ENCODE measurements around the gene HLCS.

Gene HLCS

DNA sequence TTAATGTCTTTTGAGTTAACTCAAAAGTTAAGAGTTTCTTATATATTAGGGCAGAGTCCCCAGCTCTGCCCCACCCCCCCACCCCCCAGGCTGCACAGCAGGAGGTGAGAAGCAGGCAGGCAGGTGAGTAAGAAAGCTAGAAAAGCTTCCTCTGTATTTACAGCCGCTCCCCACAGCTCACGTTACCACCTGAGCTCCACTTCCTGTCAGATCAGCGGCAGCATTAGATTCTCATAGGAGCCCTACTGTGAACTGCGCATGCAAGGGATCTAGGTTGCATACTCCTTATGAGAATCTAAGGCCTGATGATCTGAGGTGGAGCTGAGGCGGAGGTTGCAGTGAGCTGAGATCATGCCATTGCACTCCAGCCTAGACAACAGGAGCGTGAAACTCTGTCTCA is 185.6 kb downstream of the HLCS start:
- DNase-seq (ENCODE audit: low read depth in 3 of 3): no peak

DNA sequence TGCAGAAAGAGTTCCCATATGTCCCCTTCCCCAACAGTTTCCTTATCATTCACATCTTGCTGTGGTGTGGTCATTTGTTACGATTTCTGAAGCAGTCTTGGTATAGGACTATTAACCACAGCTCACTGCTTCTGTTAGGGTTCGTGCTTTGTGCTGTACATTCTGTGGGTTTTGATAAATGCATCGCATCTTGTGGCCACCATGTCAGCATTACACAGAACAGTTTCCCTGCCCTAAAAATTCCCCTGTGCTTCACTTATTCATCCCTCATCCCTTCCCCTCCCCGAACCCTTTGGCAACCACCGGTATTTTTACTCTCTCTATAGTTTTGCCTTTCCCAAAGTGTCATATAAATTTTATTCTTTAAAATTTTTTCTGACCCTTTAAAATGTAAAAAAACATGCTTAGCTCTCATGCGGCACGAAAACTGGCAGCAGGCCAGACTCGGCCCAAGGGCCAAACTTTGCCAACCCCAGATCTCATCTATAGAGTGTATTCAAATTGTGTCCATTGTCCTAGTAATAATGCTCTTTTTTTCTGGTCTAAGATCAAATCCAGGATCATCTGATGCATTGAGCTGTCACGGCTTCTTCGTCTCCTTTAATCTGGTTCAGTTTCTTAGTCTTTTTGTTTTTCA is 189.4 kb downstream of the HLCS start:
- no peak for DNase-seq (ENCODE audit: low read depth in 3 of 3)

DNA sequence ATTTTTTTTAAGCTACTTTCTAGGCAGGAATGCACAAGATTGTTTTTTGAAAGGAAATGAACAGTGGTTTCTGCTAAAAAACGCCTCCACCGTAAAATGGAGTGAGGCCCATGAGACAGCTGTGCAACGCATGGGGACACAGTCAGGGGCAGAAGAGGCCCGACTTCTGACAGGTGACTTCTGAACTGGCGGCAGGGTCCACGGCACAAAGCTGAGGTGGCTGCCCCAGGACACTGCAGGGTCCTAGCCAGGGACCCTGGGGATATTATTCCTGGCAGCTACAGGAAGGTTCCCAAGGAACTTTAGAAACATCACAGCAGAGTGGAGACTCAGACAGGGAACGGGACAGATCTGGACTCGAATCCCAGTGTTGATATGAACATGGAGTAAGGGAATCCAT is 192.5 kb downstream of the HLCS start:
- no peak for DNase-seq (ENCODE audit: low read depth in 3 of 3)

DNA sequence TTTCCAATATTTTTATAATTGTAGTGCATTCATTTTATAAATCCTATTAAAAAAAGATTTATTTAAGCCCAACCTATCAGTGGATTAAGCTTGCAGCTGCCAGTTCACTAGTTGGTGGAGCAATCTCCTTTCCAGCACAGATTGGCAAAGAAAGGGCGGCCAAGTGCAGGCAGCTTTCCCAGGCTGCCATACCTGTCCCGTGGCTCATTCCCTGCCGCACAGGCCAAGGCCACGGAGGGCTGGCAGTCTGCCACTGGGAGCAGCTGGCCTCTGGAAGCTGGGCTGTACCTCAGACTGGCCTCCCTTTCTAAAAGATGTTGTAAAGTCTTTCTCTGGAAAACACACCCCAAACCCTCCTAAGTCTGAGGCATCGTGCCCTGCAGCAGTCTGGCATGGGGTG is 193.4 kb downstream of the HLCS start:
- no peak for DNase-seq (ENCODE audit: low read depth in 3 of 3)

DNA sequence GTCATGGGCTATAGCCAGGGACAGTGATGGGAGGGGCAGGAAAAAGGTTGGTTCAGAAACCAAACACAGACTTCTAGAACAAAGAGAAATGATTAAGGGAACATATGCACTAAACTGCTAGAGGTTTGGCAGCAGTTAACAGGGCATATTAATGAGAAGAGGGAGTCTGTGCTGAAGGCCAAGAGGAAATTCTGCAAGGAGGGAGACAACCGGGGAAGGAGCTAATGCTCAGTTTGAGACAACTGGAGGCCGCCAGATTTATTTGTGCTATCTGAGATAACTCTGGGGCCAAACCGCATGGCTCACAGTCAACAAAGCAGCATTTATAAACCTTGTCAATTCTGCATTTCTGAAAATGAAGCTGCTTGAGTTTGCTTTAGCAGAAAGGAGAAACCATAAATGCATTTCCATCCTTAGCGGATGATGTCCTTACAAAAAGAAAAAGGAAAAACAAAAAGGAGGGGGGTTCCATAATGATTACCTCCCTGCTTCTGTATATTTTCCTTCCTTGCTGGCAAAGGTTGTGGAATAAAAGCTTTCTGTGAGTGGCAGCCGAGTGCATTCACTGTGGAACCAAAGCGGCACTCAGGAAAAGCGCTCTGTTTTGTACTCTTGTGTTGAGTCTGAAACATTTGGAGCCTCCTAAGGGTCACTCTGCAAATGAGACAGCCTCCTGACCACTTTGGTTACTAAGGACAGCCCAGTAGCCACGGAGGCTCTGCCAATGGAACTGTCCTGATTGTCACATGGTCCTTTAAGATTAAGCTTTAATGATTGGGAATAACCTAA is 197.2 kb downstream of the HLCS start:
- DNase-seq (ENCODE audit: low read depth in 3 of 3): no peak

DNA sequence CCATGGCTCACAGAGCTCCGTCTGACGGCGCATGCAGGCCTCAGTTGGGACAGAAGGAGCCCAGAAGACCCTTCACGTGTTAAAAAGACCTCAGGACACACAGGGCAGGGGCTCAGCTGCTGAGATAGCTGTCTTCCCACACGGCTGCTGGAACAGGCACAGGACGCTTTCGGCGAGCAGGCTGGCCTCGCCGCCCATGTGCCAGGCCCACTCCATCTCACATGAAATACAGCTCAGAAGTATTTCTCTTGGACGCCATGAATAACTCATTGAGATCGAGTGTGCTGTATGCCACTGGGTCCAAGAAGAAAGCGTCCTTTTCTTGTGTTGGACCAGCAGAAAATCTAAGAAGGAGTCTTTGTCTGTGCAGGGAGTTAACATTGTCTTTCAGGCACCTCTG is 198.0 kb downstream of the HLCS start:
- no peak for DNase-seq (ENCODE audit: low read depth in 3 of 3)

DNA sequence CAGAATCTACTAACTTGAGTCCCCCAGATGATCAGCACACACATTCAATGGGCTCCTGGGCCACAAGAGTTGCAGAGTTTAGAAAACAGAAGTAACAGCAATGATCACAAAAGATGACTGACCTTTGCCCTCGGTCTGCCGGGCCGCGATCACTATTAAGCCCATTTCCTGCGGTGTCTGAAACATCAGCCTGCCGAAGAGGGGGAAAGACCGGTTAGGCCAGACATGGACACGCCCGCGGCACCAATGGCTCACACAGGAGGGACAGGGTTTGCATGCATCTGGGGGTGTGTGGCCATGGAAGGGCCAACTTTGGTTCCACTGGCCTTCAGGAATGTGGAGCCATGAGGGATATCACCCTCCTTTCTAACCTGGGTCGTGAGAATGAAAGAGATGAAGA is 199.4 kb downstream of the HLCS start:
- DNase-seq (ENCODE audit: low read depth in 3 of 3): no peak

DNA sequence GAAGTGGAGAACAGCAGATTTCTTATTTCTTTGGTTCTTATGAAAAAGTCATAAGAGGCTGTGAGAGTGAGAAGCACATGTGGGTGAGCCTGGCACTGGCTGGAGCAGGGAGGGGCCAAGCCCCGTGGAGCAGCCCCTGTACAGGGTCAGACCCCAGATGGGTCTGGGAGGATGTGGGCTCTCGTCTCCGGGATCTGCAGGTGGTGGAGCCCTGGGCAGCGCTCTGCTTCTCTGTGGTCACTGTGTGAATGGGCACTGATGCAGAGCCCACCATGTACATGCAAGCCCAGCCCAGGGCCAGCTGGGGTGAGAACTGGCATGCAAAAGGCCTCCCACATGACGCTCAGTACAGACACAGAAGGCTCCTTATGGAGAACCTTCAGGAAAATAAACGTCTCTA is 200.0 kb downstream of the HLCS start:
- DNase-seq (ENCODE audit: low read depth in 3 of 3): no peak

DNA sequence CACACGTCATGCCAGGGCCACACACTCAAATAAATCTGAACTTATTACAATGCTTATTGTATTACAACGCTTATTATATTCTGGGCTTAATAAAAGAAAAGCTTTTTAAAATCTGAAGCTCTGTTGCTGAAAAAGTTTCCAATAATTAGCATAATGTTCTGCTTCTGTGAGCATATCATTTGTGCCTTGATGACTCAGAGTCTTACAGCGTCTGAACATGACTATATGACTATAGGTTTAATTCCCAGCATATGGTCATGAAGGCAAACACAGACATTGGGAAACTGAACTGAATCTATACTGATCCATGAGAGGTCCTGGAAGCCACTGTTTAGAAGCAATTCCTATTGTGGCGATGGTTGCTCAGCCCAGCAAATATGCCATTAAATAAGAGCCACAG is 201.2 kb downstream of the HLCS start:
- no peak for DNase-seq (ENCODE audit: low read depth in 3 of 3)

DNA sequence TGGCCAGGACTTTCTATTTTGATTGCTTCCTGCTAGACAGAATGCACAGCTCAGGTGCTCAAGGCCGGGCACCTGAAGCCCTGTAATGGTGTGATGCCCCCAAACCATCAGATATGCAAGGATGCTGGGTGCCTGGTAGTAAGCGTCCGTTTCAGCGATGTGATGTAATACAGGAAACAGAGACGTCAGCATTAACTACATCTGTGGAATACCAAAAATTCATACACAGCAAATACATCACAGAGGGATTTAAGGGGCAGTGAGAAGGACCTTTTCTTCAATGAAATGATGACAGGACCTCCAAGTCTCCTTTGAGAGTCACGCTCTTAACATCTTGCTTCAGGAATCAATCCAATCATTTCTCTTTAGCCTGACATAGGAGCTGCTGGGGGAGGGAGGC is 203.2 kb downstream of the HLCS start:
- DNase-seq (ENCODE audit: low read depth in 3 of 3): no peak

DNA sequence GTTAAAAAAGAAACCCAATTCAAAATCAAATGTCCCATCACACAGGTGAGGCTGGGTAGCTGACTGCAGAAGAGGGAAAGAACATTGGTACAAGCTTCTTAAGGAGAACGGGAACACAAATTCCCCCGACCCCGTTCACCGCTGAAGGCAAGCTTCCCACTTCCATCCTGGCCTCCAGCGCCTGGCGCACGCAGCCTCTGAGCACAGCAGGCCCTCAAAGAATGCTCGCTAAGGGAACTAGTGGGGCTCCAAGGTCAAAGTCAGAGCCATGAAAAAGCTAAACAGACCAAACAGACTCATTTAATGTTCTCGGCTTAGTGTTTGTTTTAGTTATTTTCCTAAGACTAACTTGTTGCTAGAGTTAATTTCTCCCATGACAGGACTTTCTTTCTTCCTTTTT is 203.8 kb downstream of the HLCS start:
- DNase-seq (ENCODE audit: low read depth in 3 of 3): no peak

DNA sequence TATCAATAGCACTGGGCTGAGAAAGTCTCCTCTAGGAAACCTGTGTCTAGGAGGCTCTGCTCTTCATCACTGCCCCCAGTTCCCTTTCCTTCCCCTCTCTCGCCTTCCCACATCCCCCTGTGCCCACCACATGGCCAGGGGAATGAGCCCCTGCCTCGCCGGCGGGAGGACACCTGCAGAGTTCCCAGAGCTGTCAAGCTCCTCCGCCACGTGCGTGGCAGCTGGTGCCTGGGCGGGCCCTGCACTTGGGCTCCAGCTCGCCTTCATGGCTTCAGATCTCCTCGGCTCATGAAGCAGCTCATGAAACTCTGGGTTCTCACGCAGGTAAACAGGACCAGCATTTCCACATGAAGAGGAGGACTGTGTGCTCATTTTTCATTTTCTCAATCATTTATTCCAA is 204.8 kb downstream of the HLCS start:
- no peak for DNase-seq (ENCODE audit: low read depth in 3 of 3)

DNA sequence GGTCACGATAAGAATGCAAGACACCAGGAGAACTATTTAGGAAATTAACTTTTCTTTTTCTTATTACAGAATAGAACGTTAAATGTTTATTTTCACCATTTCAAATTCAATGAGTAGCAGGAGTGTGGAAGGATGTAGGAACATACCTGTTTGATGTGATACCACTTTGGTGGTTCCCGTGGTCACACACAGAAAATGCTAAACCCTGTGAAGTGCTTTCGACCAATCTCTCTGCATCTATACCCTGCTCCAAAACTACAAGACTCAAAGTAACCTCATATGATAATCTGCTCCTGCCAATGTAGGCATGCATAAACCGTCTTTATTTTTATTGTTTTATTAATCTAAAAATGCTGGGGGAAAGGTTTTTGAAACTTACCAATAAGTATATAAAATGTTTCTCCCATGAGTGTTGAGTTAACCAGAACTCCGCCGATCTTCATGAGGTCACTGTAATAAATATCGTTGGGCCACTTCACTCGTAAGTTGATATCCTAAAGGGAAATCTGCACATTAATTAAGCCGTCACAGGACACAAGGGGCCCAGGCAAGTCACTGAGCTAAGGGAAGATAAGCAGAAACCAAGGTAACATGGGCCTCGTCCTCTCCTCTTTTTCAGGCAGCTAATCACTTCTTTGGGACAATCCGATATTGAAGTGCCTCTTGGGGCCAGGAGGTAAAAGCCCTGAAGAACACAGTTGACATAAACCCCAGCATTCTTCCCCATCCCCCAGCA is 207.0 kb downstream of the HLCS start:
- no peak for DNase-seq (ENCODE audit: low read depth in 3 of 3)

DNA sequence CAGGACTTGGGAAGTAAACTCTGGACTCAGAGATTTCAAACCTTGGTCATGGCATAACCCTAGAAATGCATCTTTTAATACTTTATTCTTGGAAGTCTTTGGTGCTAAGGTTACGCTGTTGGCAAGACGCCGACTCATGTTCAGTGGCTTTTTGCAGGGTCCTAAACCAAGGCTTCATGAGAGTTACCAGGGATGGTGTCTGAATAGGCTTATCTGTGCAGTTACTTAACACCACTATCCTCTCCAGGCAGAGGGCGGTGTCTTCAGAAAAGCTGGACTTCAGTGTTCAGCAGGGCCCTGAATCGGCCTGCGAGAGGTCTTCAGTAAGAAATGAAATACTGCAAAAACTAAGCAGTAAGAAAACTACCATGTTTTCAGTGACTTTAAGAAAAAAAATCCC is 209.3 kb downstream of the HLCS start:
- DNase-seq (ENCODE audit: low read depth in 3 of 3): no peak

DNA sequence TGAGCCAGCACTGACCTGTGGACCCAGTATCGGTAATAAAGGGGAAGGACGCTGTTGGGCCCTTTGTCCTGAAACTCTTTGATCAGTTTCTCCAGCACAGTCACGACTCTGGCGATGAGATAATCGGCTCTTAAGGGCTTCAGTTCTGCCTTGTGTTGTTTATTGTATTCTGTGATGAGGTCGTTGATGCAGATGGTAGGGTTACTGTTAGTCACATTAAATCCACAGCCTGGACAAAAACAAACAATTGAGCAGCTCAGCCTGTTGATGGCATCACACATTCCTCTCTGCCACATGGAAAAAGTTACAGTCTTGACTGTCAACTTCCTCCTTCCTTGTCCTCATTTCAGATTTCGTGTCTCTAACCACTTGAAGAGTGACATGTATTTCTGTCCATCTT is 209.9 kb downstream of the HLCS start:
- no peak for DNase-seq (ENCODE audit: low read depth in 3 of 3)

DNA sequence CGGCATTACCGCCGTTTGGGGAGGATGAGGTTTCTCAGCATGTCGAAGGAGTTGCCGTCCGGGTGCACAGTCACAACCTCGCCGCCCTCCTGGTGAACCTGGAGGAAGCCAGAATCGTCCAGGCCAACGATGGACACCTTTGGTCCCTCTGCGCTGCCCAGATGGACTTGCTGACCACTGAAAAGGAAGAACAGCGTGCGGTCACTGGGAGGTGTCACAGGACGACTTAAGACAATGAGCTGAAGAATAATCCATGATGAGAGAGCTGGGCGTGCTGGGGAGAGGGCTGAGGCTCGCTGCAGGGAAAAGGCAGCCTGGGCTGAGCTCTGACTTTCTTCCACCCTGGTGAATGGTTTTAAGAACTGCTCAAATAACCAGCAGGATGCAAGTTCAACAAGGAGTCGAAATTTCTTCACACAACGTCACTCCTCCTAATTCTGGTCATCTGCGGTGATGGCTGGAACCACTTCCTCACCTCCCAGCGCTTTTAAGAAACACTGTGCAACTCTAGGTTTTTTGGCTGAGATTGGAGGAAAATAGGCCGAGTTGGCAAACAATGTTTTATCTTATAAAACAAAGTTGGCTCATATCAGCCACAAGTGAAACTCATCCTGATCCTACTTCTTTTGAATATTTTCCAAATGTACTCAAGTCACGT is 212.1 kb downstream of the HLCS start:
- no peak for DNase-seq (ENCODE audit: low read depth in 3 of 3)

DNA sequence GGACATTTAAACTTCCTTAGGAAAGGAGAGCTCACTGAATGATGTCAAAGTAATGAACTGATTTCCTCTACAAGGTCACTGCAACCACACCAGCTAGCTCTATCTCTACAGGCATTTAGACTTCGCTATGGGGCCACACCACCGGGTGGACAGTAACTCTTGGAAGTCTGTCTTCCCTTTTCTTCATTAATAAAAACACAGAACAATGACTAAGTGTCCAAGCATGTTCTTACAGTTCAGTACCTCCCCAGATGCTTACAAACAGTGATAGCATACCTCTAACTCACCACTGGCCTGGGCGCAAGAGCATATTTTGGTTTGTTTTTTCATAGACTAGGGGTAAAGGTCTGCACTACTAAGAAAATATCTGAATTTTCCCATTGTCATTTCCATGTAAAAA is 212.9 kb downstream of the HLCS start:
- no peak for DNase-seq (ENCODE audit: low read depth in 3 of 3)

DNA sequence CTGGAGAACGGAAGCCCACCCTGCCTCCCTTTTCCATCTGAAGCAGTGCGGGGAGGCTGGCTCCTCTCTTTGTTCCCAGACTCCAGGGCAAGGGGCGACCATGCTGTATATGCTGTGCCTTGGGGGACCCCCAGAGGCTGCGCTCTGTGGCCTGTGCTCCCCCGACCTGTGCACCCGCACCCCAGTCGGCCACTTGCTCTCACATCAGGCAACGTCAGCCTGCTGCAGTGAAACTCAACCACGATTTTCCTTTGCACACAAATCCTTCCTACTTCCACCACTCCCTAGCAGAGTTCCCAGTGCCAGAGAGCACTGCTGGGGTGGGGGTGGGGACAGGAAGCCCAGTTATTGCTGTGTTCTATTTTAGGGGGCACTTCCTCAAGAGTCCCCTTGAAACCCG is 215.1 kb downstream of the HLCS start:
- no peak for DNase-seq (ENCODE audit: low read depth in 3 of 3)

DNA sequence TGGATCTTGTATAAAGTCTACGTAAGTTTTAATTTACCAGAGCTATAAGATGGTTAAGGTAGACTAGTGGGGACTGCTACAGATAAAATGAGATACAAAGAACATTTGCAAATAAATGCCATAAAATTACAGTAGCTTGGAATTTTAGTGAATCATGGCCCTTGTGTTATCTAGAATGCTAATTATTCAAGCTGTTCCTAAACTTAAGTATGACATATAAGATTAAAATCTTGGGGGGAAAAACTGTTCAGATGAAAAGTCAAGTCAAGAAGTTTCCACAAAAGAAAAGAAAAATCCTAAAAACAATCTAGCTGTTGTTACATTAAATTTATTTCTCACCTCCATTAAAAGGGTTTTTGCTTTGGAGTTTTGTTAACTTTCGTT is 215.9 kb downstream of the HLCS start:
- no peak for DNase-seq (ENCODE audit: low read depth in 3 of 3)

DNA sequence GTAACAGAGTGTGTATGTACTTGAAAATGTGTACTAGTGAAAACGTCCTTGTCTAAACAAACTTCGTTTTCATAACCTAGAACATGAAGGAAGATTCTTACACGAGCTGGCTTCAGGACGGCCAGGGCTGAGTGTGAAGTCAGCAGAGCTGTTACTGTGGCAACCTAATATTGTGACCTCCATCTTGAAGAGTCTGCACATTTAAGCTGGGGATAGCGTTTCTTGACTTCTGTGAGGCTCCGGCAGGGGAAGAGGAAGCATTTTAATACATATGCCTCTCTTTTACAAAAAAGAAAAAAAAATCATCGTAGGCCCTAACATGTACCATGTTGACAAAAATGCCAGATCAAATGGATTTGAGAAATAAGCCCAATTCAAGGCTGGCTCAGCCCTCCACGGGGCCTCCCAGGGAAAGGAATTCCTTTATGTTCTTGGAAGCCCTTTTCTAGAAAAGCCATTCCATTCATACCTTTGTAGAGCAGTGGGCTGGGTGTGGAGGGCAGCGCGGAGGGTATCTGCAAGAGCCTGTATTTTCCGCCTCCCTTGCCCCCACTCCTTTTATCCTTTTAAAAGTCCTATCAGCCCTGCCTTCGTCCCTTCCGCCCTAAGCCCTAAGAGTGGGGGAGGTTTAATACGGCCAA is 216.4 kb downstream of the HLCS start:
- DNase-seq (ENCODE audit: low read depth in 3 of 3): no peak

DNA sequence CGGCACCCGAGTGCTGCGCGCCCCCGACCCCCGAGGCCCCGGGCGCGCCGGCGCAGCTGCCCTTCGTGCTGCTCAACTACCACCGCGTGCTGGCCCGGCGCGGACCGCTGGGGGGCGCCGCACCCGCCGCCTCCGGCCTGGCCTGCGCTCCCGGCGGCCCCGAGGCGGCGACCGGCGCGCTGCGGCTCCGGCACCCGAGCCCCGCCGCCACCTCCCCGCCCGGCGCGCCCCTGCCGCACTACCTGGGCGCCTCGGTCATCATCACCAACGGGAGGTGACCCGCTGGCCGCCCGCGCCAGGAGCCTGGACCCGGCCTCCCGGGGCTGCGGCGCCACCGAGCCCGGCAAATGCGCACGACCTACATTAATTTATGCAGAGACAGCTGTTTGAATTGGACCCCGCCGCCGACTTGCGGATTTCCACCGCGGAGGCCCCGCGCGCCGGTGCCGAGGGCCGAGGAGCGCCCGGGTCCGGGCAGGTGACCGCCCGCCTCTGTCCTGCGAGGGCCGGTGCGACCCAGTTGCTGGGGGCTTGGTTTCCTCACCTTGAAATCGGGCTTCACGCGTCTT is 218.6 kb downstream of the HLCS start:
- peak in 1 of 3 experiments; percentile 62 for DNase-seq (ENCODE audit: low read depth in 3 of 3)
